Upper lobe of left lung (tissue), 6 donors: ENCODE measurements around the gene A2ML1. TPM values are rescaled to one million over a fixed set of nuclear protein-coding genes. Genes with fewer than 3 reads are reported as not detected.

Experiments used
- ATAC-seq, 2 donors: fragments of 200-7000 bp; cut with Tn5 transposase; one replicate each; pipeline ENCODE4 v1.9.1; 2022; ENCODE audit warnings: mild to moderate bottlenecking in 2 of 2, moderate library complexity in 2 of 2; ENCODE audit not compliant: low FRiP score in 2 of 2
- DNase-seq, 2 donors: peaks; one replicate each; pipeline ENCODE4 v3.0.0-alpha.2; 2019 to 2020
- H3K27ac ChIP-seq, 4 donors: fragments of 200-600 bp; sonication (generic); one replicate each; pipeline ENCODE4 v1.5.1; 2016 to 2019
- H3K27me3 ChIP-seq, 4 donors: fragments of 200-600 bp; sonication (generic); one replicate each; pipeline ENCODE4 v1.5.1; 2017 to 2019
- H3K36me3 ChIP-seq, 4 donors: fragments of 200-600 bp; sonication (generic); one replicate each; pipeline ENCODE4 v1.5.1; 2016 to 2019
- H3K4me1 ChIP-seq, 4 donors: fragments of 200-600 bp; sonication (generic); one replicate each; pipeline ENCODE4 v1.5.1; 2018 to 2019
- H3K4me3 ChIP-seq, 4 donors: fragments of 200-600 bp; sonication (generic); one replicate each; pipeline ENCODE4 v1.5.1; 2017 to 2019; ENCODE audit warnings: mild to moderate bottlenecking in 2 of 4, moderate library complexity in 1 of 4
- H3K9me3 ChIP-seq, 4 donors: fragments of 200-600 bp; sonication (generic); one replicate each; pipeline ENCODE4 v1.5.1; 2018 to 2019
- CTCF ChIP-seq, 6 experiments: fragments of 450-650 bp in 4 of 6; fragments of 200-600 bp in 2 of 6; sonication (generic) in 2 of 6; IDR thresholded peaks; one replicate each; pipeline ENCODE4 v1.5.1; 2016 to 2019; ENCODE audit warnings: antibody characterized with exemption in 6 of 6
- EP300 ChIP-seq, 4 donors: sonication (generic); formaldehyde crosslinking; IDR thresholded peaks; one replicate each; pipeline ENCODE4 v1.5.1; 2017; ENCODE audit warnings: antibody characterized with exemption in 4 of 4, control low read depth in 2 of 4
- POLR2A ChIP-seq, 4 donors: fragments of 450-650 bp; IDR thresholded peaks; one replicate each; pipeline ENCODE4 v1.5.1; 2016 to 2017; ENCODE audit warnings: antibody characterized with exemption in 4 of 4, mild to moderate bottlenecking in 2 of 4
- POLR2AphosphoS5 ChIP-seq, 2 donors: sonication (generic); formaldehyde crosslinking; IDR thresholded peaks; one replicate each; pipeline ENCODE4 v1.5.1; 2017; ENCODE audit warnings: antibody characterized with exemption in 2 of 2
- WGBS, 2 donors: methylation state at CpG; one replicate each; pipeline ENCODE4 v1.1.5; 2017 to 2018; 5-methylcytosine and 5-hydroxymethylcytosine counted together
- total RNA-seq, 6 donors: library from RNA; depleted of rRNA in 4 of 6; stranded (reverse); fragments of >200 nt in 4 of 6; gene quantifications; one replicate each; pipeline versions ENCODE4 v1.1.0 to v1.2.1, GENCODE V29; 2016 to 2021
- donor health status: DM: no; HTN: no; CAD: no; lungs with moderate emphysema.
- donor health status: DM: no; HTN: yes; CAD: no; lungs with severe emphysema.

The A2ML1 gene
- total RNA-seq, 6 donors from 2014 or later: 0.13 to 0.15 TPM; not detected in 4

- WGBS, 2 donors: 73 to 88% methylated on average over 5 of the region's 5 CpGs
- Histone ChIP-seq H3K27ac (no peak overlapping the region), H3K36me3 (no peaks in the 10 kb centered on the region), H3K27me3 (no peaks in the 10 kb centered on the region), H3K4me1 (no peaks in the 10 kb centered on the region), H3K9me3 (no peaks in the 10 kb centered on the region), H3K4me3 (no peak overlapping the region)
- no peak for TF ChIP-seq EP300 (IDR thresholded peaks at IDR 0.05)
- TF ChIP-seq CTCF (IDR thresholded peaks at IDR 0.05): no peak
- no peak for TF ChIP-seq POLR2AphosphoS5 (IDR thresholded peaks at IDR 0.05)
- no peak for TF ChIP-seq POLR2A (IDR thresholded peaks at IDR 0.05)
- DNase-seq (no peak), ATAC-seq (no peak)
These were observed 6.7 kb downstream of the A2ML1 start for GRCh38 chr12:8829125-8829518.

DNA sequence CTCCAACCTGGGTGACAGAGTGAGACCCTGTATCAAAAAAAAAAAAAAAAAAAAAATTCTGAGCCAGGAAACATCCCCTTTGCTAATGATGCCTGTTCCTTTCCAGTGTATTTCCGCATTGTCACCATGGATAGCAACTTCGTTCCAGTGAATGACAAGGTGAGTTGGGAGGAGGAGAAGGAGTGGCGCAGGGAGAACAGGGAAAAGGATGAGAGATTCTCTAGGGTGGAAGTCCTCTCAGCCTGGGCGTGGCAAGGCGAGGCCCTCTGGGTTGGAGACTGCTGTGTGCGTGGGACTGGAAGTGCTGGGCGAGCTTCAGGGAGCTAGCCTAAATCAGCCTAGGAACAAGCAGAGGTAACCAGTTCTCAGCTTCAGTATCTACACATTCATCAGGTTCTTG is 7.2 kb downstream of the A2ML1 start:
- Histone ChIP-seq H3K27me3 (no peaks in the 10 kb centered on the region), H3K4me1 (no peaks in the 10 kb centered on the region), H3K36me3 (no peaks in the 10 kb centered on the region), H3K27ac (no peak overlapping the region), H3K9me3 (no peaks in the 10 kb centered on the region), H3K4me3 (no peak overlapping the region)
- 91 to 96% methylated on average over 7 of the region's 7 CpGs for whole genome bisulfite sequencing, 2 donors
- no peak for ATAC-seq
- TF ChIP-seq POLR2A (IDR thresholded peaks at IDR 0.05): no peak
- TF ChIP-seq EP300 (IDR thresholded peaks at IDR 0.05): no peak
- TF ChIP-seq POLR2AphosphoS5 (IDR thresholded peaks at IDR 0.05): no peak
- no peak for TF ChIP-seq CTCF (IDR thresholded peaks at IDR 0.05)
- no peak for DNase-seq

GRCh38 chr12:8831116-8831515 is 8.7 kb downstream of the A2ML1 start:
- Histone ChIP-seq H3K36me3 (no peaks in the 10 kb centered on the region), H3K27ac (no peak overlapping the region), H3K9me3 (no peaks in the 10 kb centered on the region), H3K4me3 (no peak overlapping the region), H3K4me1 (no peaks in the 10 kb centered on the region), H3K27me3 (no peaks in the 10 kb centered on the region)
- TF ChIP-seq POLR2A (IDR thresholded peaks at IDR 0.05) (no peak), POLR2AphosphoS5 (IDR thresholded peaks at IDR 0.05) (no peak)
- ATAC-seq: no peak
- WGBS, 2 donors: 88 to 91% methylated on average over 9 of the region's 9 CpGs
- DNase-seq: no peak

DNA sequence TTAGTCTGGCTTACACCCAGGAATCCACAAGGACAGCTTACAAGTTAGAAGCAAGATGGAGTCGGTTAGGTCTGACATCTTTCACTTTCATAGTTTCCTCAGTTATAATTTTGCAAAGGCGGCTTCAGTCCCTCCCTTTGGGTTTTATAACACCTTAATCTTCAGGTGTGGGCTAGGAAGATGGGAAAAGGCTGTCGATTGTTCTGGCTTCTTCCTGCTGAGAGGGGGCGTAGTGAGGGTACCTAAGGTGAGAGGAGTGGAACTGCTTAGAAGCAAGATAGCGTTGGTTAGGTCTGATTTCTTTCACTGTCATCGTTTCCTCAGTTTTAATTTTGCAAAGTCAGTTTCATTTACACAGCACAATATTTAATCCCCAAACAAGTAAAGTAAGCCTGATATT is 10.1 kb downstream of the A2ML1 start:
- Histone ChIP-seq H3K9me3 (no peaks in the 10 kb centered on the region), H3K4me1 (no peaks in the 10 kb centered on the region), H3K27ac (no peak overlapping the region), H3K4me3 (no peak overlapping the region), H3K27me3 (no peaks in the 10 kb centered on the region), H3K36me3 (no peaks in the 10 kb centered on the region)
- WGBS, 2 donors: 78 to 87% methylated on average over 6 of the region's 6 CpGs
- no peak for TF ChIP-seq POLR2A (IDR thresholded peaks at IDR 0.05)
- TF ChIP-seq EP300 (IDR thresholded peaks at IDR 0.05): no peak
- no peak for TF ChIP-seq CTCF (IDR thresholded peaks at IDR 0.05)
- TF ChIP-seq POLR2AphosphoS5 (IDR thresholded peaks at IDR 0.05): no peak
- no peak for DNase-seq
- ATAC-seq: no peak

GRCh38 chr12:8834230-8834629 is 11.8 kb downstream of the A2ML1 start:
- no peaks in the 10 kb centered on the region for H3K27me3 ChIP-seq
- H3K9me3 ChIP-seq: no peaks in the 10 kb centered on the region
- WGBS, 2 donors: 52 to 65% methylated on average over 1 of the region's 1 CpG
- no peak overlapping the region for H3K4me3 ChIP-seq
- H3K27ac ChIP-seq: no peak overlapping the region
- no peak for DNase-seq
- ATAC-seq: no peak
- TF ChIP-seq POLR2A (IDR thresholded peaks at IDR 0.05) (no peak), CTCF (IDR thresholded peaks at IDR 0.05) (no peak), POLR2AphosphoS5 (IDR thresholded peaks at IDR 0.05) (no peak), EP300 (IDR thresholded peaks at IDR 0.05) (no peak)
- H3K36me3 ChIP-seq: no peaks in the 10 kb centered on the region
- H3K4me1 ChIP-seq: no peaks in the 10 kb centered on the region
